ENCODE results near the gene ANKMY1.

DNA sequence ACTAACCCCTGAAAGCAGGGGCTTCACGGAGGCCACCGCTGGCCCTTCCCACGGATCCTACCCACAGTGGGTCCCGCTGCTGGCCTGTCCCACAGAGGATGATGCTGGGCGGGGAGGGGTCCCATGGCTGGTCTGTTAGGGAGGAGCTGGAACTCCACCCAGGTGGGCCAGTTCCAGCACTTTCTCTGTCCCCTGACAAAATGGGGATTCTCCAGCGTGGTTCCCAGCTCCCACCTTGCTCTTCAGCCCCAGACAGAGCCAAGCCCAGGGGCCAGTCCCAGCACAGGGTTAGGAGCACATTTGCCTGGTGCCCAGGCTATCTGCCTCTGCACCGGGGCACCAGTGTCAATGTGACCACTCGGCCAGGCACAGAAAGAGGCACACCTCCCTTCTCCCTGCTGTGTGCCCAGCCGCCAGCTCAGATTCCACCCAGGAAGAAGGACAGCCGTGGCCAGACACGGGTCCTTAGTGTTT, 50.0 kb downstream of the ANKMY1 start:
- TF ChIP-seq, protein P1, sequence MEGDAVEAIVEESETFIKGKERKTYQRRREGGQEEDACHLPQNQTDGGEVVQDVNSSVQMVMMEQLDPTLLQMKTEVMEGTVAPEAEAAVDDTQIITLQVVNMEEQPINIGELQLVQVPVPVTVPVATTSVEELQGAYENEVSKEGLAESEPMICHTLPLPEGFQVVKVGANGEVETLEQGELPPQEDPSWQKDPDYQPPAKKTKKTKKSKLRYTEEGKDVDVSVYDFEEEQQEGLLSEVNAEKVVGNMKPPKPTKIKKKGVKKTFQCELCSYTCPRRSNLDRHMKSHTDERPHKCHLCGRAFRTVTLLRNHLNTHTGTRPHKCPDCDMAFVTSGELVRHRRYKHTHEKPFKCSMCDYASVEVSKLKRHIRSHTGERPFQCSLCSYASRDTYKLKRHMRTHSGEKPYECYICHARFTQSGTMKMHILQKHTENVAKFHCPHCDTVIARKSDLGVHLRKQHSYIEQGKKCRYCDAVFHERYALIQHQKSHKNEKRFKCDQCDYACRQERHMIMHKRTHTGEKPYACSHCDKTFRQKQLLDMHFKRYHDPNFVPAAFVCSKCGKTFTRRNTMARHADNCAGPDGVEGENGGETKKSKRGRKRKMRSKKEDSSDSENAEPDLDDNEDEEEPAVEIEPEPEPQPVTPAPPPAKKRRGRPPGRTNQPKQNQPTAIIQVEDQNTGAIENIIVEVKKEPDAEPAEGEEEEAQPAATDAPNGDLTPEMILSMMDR (IDR thresholded peaks at IDR 0.05), result no peak
- TF ChIP-seq POLR2AphosphoS5 (IDR thresholded peaks at IDR 0.05) (no peak), EP300 (IDR thresholded peaks at IDR 0.05) (no peak), POLR2A (IDR thresholded peaks at IDR 0.05) (no peak)

All from stomach (tissue), 4 donors.